Activated T-cell treated with anti-CD3 and anti-CD28 coated beads, Interleukin-2, amount 50 U/mL, for 24 hours (primary cell): Measurements from ENCODE around the gene ABCC3.

Experiments
- DNase-seq: peaks from one replicate; pipeline ENCODE4 v3.0.0-alpha.2; 2020
- H3K27ac Mint-ChIP-seq: 2 replicates; pipeline ENCODE4 v1.8.0; 2020; ENCODE audit warnings: mild to moderate bottlenecking, mixed read lengths
- H3K27me3 Mint-ChIP-seq: 2 replicates; pipeline ENCODE4 v1.8.0; 2020; ENCODE audit warnings: mixed read lengths
- H3K36me3 Mint-ChIP-seq: 2 replicates; pipeline ENCODE4 v1.8.0; 2020; ENCODE audit warnings: low read depth, mixed read lengths
- H3K4me1 Mint-ChIP-seq: 2 replicates; pipeline ENCODE4 v1.8.0; 2020; ENCODE audit warnings: low read depth, mixed read lengths
- H3K4me3 Mint-ChIP-seq: 2 replicates; pipeline ENCODE4 v1.8.0; 2020; ENCODE audit warnings: mild to moderate bottlenecking, moderate library complexity, mixed read lengths
- H3K9me3 Mint-ChIP-seq: 2 replicates; pipeline ENCODE4 v1.8.0; 2020; ENCODE audit warnings: mixed read lengths

Gene ABCC3

DNA sequence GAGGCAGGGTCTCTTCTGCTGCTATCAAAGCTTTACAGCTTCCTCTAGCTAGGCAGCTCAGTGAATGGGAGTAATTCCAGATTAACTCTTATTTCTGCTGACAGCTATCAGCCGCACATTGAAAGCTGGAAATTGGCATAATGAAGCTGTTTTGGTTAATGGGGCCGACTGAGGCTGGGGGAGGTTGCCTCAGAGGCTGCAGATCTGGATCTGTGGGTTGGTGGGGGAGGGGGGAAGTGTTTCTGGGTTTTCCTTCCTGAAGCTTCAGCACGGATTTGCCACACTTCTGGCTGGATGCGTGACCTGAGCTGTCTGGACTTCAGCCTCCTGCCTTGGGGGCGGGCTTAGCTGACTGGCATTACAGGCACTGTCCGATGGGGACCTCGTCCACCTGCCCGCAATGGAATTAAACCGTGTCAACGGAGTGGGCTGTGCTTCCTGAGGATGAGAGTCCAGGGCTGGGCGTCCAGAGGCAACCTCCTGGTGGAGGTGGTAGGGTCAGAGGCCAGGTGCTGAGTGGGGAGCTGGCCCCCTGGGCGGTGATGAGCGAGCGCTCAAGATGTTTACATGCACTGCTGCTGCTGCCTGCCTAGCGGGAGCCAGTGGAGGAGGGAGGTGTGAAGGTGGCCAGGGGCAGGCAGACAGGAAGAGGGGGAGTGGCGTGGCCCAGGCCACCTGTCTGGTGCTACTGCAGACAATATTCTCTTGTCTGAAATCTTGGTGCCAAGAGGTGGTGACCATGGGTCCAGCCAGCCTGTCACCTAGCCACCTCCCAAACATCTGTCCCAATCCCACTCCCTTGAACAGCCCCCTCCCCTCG, 6.7 kb upstream of the ABCC3 start:
- H3K4me3 Mint-ChIP-seq = no peak overlapping the region
- H3K27me3 Mint-ChIP-seq = peaks cover 87% of the 10 kb centered on the region
- H3K4me1 Mint-ChIP-seq = peaks cover 2% of the 10 kb centered on the region
- no peak overlapping the region for H3K27ac Mint-ChIP-seq
- no peaks in the 10 kb centered on the region for H3K36me3 Mint-ChIP-seq
- no peaks in the 10 kb centered on the region for H3K9me3 Mint-ChIP-seq
- DNase-seq = no peak

GRCh38 chr17:50629902-50630301, 4.8 kb upstream of the ABCC3 start:
- Mint-ChIP-seq H3K4me1 (peaks cover 2% of the 10 kb centered on the region), H3K4me3 (no peak overlapping the region), H3K27ac (no peak overlapping the region), H3K36me3 (no peaks in the 10 kb centered on the region), H3K27me3 (peaks cover 92% of the 10 kb centered on the region), H3K9me3 (no peaks in the 10 kb centered on the region)
- DNase-seq = no peak

DNA sequence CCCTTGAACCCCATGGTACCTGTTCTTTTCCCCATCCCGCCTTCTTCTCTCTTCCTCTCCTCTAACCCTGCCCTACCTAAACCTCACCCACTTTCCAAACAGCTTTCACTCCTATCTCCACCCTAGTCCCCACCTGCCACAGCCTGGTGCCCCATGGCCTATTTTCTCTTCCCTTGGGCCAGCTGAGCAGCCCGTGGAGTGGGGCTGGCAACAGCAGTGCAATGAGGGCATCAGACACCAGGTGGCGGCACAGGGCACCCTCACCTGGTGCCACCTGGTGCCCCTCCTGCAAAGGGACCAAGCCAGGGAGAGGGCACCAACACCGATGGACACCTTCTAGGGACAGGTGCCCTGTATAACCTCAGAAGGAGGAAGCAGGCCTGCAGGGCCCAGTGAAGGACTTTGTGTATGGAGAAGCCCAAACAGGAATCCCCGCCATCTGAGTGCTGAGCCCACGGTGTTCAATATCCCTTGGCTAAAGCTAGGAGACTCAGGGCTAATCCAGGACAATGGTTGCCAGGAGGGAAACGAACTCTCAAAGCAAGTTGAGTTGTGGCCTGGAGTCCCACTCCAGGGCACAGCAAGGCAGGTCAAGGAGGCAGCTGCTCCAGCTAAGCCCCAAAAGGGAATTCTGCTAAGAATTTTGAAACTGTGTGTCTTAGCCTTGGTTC, 4.0 kb upstream of the ABCC3 start:
- peaks cover 90% of the 10 kb centered on the region for H3K27me3 Mint-ChIP-seq

GRCh38 chr17:50631195-50631907, 3.3 kb upstream of the ABCC3 start:
- no peak for DNase-seq
- no peaks in the 10 kb centered on the region for H3K9me3 Mint-ChIP-seq
- no peaks in the 10 kb centered on the region for H3K36me3 Mint-ChIP-seq
- peaks cover 2% of the 10 kb centered on the region for H3K4me1 Mint-ChIP-seq
- H3K27me3 Mint-ChIP-seq = peaks cover 90% of the 10 kb centered on the region
- H3K27ac Mint-ChIP-seq = no peak overlapping the region
- H3K4me3 Mint-ChIP-seq = no peak overlapping the region

More for the DNA sequence above, 4.0 kb upstream of the ABCC3 start:
- no peaks in the 10 kb centered on the region for H3K9me3 Mint-ChIP-seq
- DNase-seq = peak; percentile 72
- H3K36me3 Mint-ChIP-seq = no peaks in the 10 kb centered on the region
- H3K27ac Mint-ChIP-seq = no peak overlapping the region
- no peak overlapping the region for H3K4me3 Mint-ChIP-seq
- H3K4me1 Mint-ChIP-seq = peaks cover 2% of the 10 kb centered on the region

DNA sequence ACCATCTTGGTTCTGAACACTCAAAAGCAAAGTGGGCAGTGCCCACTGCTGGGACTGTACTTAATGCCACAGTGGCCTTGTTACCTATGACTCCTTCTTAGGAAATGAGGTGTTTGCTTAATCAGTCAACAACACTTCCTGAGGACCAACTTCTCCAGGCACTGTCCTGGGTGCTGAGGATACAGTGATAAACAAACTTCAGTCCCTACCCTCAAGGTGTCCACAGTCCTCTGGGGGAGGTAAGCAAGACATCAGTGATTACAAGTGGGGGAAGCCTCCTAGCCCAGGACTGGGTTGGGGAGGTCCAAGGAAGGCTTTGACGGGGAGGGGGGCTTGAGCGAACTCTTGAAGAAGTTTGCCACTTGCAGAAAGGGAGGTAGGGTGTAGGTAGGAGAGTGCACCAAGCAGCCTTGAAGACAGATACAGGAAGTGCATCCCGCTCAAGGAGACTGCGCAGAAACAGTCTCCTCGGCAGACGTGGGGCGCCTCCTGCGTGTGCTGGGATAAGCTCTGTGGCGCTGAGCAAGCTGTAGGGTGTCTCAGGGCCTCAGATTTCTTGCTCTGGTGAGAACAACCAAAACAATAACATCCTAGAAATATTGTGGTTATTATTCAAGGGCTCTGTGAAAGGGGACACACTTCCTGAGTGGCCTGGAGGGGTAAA, 2.6 kb upstream of the ABCC3 start:
- peaks cover 91% of the 10 kb centered on the region for H3K27me3 Mint-ChIP-seq
- no peak overlapping the region for H3K27ac Mint-ChIP-seq
- no peak for DNase-seq
- H3K4me1 Mint-ChIP-seq = peaks cover 2% of the 10 kb centered on the region
- no peaks in the 10 kb centered on the region for H3K9me3 Mint-ChIP-seq
- H3K36me3 Mint-ChIP-seq = no peaks in the 10 kb centered on the region
- no peak overlapping the region for H3K4me3 Mint-ChIP-seq

- peaks cover 91% of the 10 kb centered on the region for H3K27me3 Mint-ChIP-seq
- H3K36me3 Mint-ChIP-seq = no peaks in the 10 kb centered on the region
- H3K4me3 Mint-ChIP-seq = no peak overlapping the region
- no peak for DNase-seq
- no peak overlapping the region for H3K27ac Mint-ChIP-seq
- peaks cover 2% of the 10 kb centered on the region for H3K4me1 Mint-ChIP-seq
- H3K9me3 Mint-ChIP-seq = no peaks in the 10 kb centered on the region
Observed at GRCh38 chr17:50632637-50633036, 2.0 kb upstream of the ABCC3 start.

DNA sequence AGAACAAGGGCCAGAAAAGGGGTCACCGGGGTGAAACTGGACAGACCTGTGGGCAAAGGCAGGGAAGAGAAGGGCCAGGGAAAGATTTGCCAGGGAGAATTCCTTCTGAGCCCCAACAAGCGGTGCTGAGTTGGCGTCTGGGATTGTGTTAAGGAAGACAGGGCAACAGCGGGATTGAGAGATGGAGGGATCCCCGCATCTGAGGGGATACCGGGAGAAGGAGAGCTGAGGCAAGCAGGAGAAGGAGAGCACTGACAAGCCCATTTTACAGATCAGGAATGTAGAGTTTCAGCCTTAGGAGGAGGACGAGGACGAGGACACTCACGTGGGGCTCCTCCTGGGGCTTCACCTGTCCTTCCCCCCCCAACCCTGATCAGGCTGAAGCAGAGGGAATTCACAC, 998 bp upstream of the ABCC3 start:
- Mint-ChIP-seq H3K4me3 (no peak overlapping the region), H3K27me3 (peaks cover 91% of the 10 kb centered on the region), H3K9me3 (no peaks in the 10 kb centered on the region), H3K27ac (no peak overlapping the region), H3K4me1 (no peaks in the 10 kb centered on the region), H3K36me3 (no peaks in the 10 kb centered on the region)
- DNase-seq = no peak

GRCh38 chr17:50634915-50635731, 442 bp downstream of the ABCC3 start:
- Mint-ChIP-seq H3K9me3 (no peaks in the 10 kb centered on the region), H3K27me3 (peaks cover 87% of the 10 kb centered on the region), H3K36me3 (no peaks in the 10 kb centered on the region), H3K4me3 (no peak overlapping the region), H3K27ac (no peak overlapping the region), H3K4me1 (no peaks in the 10 kb centered on the region)
- DNase-seq = no peak

DNA sequence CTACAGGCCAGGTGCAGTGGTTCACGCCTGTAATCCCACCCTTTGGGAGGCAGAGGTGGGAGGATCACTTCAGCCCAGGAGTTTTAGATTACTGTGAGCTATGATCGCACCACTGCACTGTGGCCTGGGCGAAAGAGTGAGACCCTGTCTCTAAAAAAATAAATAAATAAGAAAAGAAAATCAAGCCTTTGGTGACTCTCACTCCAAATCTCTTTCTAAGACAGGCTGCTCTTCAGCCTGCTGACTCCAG, 976 bp downstream of the ABCC3 start:
- H3K27me3 Mint-ChIP-seq = peaks cover 83% of the 10 kb centered on the region
- H3K4me3 Mint-ChIP-seq = no peak overlapping the region
- no peaks in the 10 kb centered on the region for H3K9me3 Mint-ChIP-seq
- no peak overlapping the region for H3K27ac Mint-ChIP-seq
- no peak for DNase-seq
- no peaks in the 10 kb centered on the region for H3K36me3 Mint-ChIP-seq
- H3K4me1 Mint-ChIP-seq = no peaks in the 10 kb centered on the region

DNA sequence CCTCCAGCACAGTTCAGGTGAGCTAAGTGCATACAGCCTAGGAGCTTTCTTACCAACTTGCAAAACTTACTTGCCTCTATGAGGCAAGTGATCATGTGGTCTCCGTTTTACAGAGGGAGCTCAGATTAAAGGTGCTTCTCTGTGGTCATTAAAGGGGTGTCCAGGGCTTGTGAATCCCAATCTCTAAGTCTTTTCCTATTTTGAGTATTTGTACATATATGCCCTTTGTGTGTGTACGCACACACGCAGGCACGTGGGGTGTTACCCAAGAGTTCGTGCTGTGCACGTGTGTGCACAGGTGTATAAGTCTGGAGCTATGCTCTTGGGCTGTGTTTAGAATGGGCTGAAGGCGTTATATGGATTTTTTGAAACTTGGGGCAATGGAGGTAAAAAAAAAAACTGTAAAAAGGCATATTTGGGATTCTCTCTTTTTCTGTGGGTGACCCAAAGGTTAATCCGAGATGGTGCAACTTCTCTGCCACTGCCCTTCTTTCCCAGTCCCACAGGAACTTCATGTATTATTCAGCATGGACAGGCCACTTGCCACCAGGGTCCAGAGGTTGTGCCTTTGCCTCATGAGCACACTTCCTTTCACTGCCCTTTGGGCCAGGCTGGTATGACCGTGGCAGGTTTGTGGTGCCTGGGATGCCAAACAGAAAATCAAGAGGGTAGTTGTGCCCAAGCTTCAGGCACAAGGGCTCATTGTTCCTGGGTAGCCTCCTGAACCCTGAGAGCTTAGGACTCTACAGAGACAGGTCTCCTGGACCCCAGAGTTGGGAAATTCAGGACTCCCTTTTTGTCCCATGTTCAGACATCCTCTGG, 1.5 kb downstream of the ABCC3 start:
- peaks cover 77% of the 10 kb centered on the region for H3K27me3 Mint-ChIP-seq

DNA sequence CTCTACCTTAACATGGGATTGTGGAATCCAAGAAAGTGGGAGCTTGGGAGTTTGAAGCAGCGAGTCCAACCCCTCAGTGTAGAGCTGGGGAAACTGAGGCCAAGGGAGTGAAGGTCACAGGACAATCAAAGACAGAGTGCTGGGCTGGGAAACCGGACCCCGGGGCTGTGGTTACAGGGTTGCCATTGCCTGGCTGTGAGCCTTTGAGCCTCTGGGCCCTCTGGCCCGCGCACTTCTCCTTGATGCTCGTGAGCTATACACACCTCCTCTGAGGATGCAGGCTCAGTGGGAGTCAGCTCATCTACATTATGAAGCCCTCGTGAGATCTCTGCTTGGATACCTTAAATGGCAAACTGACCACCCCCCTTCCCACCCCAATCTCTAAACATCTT, 2.1 kb downstream of the ABCC3 start:
- H3K27ac Mint-ChIP-seq = no peak overlapping the region
- H3K27me3 Mint-ChIP-seq = peaks cover 72% of the 10 kb centered on the region
- H3K36me3 Mint-ChIP-seq = no peaks in the 10 kb centered on the region
- H3K4me1 Mint-ChIP-seq = no peaks in the 10 kb centered on the region
- H3K4me3 Mint-ChIP-seq = no peak overlapping the region
- no peaks in the 10 kb centered on the region for H3K9me3 Mint-ChIP-seq
- no peak for DNase-seq

More for the DNA sequence above, 1.5 kb downstream of the ABCC3 start:
- no peak overlapping the region for H3K4me3 Mint-ChIP-seq
- no peaks in the 10 kb centered on the region for H3K4me1 Mint-ChIP-seq
- no peak for DNase-seq
- no peaks in the 10 kb centered on the region for H3K36me3 Mint-ChIP-seq
- H3K9me3 Mint-ChIP-seq = no peaks in the 10 kb centered on the region
- H3K27ac Mint-ChIP-seq = no peak overlapping the region

DNA sequence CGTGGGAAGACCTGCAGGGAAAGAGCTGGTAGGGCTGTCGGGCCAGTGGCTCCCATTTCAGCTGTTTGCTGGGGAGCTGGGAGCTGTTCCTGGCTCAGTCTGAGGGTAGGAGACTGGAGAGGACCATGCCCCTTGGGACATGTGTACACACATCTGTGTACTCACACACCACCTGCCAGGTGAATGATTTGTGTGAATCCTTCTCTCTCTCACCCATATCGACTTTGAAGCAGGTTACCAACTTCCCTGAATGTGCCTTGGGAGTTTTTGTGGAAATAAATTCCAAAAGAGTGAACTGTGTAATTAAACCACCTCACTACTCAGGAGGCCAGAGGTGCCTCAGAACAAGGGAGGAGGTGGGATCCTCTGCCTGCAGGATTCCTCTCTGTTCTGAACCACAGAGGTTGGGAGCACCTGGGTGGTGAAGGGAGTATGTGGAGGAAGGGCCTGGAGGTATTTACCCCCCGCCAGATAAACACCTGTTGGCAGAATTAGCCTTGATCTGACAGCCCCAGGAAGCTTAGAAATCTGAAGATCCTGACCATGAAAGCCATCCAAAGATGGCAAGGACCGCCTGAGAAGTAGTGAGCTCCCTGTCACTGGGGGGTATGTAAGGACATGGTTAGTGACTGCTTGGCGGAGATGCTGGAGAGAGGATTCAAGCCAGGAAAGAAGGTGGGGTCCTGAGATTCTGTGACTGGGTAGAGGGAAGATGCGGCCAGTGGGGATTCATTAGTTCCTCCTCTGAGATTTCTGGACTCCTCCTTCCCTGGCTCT, 3.3 kb downstream of the ABCC3 start:
- Mint-ChIP-seq H3K4me1 (no peaks in the 10 kb centered on the region), H3K4me3 (no peak overlapping the region), H3K36me3 (no peaks in the 10 kb centered on the region), H3K9me3 (no peaks in the 10 kb centered on the region), H3K27me3 (peaks cover 60% of the 10 kb centered on the region), H3K27ac (no peak overlapping the region)
- DNase-seq = no peak

DNA sequence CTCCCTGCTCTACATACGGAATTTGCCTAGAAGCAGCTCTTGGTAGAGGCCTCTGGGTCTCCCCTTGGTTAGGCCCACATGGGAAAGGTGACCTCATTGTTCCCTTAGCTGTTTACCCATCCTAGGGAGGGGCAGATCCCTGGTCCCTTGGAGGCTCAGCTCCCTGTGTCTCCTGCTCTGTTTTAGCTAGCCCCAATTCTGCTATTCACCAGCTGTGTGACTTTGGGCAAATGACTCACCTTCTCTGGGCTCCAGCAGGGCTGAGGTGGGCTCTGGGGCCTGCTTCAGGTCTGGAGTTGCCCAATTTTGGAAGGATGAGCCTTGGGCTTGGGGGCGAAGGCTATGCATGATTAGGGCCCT, 3.9 kb downstream of the ABCC3 start:
- Mint-ChIP-seq H3K27ac (no peak overlapping the region), H3K27me3 (peaks cover 58% of the 10 kb centered on the region), H3K4me1 (no peaks in the 10 kb centered on the region), H3K36me3 (no peaks in the 10 kb centered on the region), H3K9me3 (no peaks in the 10 kb centered on the region), H3K4me3 (no peak overlapping the region)
- DNase-seq = no peak
